ENCODE results near the gene OR3A2.

- TF ChIP-seq CTCF (IDR thresholded peaks at IDR 0.05) (no peak), POLR2A (IDR thresholded peaks at IDR 0.05) (no peak)
These were observed 32.1 kb upstream of the OR3A2 start for GRCh38 chr17:3418222-3418621.
